ENCODE results near the gene DPT.
"Not testable (repeated sequence)": the region's sequence is repeated elsewhere in the genome, so short reads cannot be mapped to it uniquely, and the experiment has no call there.

Gene DPT

GRCh38 chr1:168728473-168729404, at the start of gene DPT:
Gene DPT (minus strand): TSS chr1:168729206. CDS start chr1:168729174, 32 bp downstream.
- no peak for DNase-seq

DNA sequence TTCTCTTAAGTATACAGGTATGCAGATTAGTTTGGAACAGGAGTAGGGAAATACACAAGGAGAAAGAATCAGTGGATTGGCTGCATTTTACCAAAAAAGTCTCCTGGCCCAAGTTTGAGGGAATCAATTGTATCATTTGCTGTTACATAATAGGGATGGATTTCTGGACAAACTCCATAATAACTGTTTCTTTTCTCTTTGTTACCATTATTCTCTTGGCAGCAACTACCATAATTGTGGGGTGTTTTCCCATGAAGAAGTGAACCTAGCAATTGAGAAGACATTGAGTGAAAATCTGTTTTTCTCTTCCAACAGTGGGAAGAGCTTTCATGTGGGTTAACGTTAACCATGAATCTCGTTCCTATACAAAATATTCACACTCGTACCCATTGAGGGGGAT, 46.4 kb upstream of the DPT start:
- DNase-seq: no peak

- DNase-seq: no peak
Measured at GRCh38 chr1:168774241-168774640, 45.2 kb upstream of the DPT start.

- no peak for DNase-seq
Measured at GRCh38 chr1:168772428-168773060, 43.5 kb upstream of the DPT start.

DNA sequence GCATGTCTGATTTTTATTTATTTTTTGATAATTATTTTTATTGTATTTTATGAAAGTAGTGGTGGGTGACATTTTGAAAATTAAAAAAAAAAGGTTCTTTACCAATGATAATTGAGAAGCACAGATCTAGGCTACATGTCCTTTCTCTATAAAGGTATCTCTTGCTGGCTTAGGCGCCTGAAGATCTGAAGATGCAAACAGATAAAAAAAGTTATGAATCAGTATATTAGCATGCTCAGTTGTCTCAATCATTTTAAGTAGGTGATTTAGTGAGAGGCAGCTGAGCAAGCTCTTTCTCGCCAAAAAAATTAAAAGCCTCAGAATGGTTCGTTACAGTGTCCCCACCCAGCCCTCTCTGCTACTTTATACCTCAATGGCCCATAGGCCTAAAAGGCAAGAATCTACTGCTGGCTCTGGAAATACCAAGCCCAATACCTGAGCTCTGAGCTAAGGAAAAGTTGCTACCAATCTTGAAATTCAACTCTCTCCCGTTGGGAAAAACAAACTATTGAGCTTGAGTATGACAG, 42.2 kb upstream of the DPT start:
- no peak for DNase-seq

- DNase-seq: not testable (repeated sequence)
Measured at GRCh38 chr1:168769893-168770292, 40.9 kb upstream of the DPT start.

DNA sequence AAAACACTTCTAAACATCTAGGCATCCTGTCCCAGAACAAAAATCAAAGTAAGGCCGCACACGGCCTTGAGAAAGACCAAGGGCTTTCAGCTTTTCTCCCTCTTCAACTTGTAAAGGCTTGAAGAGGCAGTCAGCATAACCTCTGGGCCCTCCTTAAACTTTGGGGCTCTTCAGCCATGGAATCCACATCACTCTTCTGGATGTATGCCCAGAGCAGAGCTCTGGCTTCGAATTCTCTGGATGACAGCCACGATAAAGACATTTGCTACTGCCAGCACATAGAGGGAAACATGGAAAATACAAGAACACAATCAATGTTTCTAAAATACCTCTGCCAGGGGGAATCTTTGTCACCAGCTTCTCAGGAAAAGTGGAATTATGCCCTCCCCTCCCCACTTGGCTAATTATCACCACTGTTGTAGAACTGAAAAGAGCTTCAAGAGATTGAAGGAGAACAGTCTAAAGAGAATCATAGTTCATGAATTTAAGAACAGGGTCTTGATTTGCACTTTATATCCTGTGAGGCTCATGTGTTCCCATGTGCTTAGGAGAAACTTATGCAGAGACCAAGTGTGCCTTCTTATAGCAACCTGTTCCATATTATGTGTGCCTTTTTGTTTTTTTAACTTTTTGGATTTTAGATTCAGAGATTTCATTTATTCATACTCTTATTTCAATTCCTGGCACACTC, 39.0 kb upstream of the DPT start:
- DNase-seq: peak; percentile 52

DNA sequence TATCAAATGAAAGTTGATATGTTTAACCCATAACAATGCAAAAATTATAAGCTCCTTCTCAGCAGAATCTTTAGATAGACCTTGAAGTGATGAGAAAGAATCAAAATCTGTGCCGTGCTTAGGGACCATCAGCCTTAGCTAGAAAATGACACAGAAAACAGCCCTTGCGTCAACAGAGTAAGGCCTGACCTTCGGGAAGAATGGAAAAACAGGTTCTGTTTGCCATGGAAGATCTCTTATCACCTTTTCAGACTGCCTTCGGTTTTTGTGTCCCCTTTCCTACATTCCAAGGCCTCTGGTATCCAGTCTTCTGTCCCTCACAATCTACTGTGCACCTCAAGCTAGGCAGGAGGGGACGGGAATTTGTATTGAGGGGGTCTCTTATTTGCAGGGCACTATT, 37.6 kb upstream of the DPT start:
- no peak for DNase-seq

DNA sequence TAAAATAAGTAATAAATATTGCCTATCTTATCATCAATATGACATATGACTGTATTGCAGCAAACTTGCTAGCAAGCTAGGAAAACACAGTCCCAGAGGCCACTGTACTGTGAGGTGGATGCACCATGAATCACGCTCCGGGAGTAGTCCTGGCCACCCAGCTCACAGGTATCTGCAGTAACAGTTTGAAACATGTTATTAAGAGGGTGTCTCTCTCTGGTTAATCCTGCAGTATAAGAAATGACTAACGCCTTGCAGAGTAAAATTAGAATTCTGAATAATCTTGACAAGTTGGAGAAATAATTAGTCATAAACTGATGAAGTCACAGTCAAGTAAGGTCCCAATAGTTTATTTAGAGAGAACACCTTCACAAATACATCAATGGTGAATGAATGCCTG, 34.0 kb upstream of the DPT start:
- no peak for DNase-seq

- DNase-seq: no peak
Measured at GRCh38 chr1:168762473-168762872, 33.5 kb upstream of the DPT start.

GRCh38 chr1:168760781-168761180, 31.8 kb upstream of the DPT start:
- no peak for DNase-seq

GRCh38 chr1:168760241-168760640, 31.2 kb upstream of the DPT start:
- no peak for DNase-seq

DNA sequence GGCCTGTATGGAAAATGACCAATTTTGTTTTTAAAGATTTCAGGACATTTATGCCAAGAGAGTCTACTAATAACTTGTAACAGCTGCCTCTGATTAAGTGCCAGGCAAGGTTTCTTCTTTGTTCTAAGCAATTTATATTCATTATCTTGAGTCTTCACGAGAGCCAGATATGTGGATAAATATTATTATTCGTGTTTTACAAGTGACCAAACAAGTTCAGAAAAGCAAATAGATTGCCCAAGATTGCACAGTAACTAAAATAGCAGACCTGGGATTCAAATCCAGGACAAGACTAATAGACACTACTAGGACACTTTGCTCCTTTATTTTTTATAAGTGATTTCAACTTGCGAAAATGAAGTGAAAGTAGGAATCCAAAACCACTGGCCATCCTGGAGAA, 30.1 kb upstream of the DPT start:
- no peak for DNase-seq

DNA sequence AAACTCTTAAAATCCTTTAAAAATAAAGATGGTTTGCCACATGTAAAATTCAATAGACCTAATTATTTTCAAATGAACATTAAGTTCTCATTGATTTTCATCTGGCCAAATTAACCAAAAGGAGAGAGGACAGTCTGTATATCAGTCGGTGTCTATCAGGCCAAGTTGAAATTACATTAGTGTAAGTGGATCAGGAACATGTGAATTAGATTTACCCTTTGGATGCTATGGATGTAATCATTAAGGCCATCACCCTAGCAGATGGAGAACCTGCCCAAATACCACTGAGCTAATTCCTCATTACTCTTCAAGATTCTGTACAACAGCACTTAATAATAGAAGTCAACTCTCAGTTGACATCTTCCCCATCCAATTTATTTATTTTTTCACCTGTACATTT, 29.5 kb upstream of the DPT start:
- no peak for DNase-seq

DNA sequence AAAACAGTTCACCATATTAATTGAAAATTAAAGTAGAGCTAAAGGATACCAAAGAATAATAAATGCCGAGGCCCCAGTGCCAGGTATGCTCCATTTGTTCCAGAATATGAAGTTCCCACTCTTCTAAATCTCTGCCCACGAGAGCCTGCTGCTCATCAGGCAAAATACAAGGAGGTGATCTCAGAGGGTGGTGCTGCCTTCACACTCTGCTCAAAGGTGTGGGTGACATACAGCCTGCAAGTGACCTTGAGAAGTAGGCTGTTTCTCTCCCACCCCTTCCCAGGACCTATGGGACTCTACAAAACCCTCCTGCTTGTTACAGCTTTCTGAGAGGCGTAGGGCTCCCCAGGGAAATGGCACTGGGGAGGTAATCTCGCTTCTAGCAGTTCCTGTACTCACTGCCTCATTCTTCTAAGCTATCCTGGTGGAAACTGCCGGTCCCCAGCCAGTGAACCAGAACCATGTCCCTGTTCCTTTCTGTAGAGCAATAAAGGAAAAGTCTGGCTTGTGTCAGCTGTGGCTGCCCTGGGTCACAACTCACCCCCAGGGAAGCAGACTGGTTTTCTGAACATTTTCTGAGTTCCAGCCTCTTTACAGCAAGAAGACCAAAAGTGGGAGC, 26.9 kb upstream of the DPT start:
- no peak for DNase-seq

GRCh38 chr1:168752171-168752832, 23.3 kb upstream of the DPT start:
- DNase-seq: no peak

- no peak for DNase-seq
Measured at GRCh38 chr1:168751195-168751650, 22.2 kb upstream of the DPT start.

- DNase-seq: no peak
Measured at GRCh38 chr1:168742994-168743650, 14.1 kb upstream of the DPT start.

DNA sequence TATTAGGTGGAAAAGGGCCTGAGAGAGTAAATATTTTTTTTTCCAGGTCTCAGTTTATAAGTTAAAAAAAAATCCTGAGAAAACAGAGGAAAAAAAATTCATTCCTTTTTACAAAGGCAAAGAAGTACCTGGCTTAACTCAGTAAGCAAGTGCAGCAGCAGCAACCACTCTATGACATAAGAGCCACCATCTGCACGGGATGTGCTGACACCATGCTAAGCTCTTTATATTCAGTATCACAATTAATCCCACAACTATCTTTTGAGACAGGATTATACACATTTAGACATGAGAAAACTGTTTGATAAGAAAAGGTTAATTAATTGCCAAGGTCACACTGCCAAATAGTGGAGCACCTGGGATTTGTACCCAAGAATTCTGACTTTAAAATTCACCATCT, 13.4 kb upstream of the DPT start:
- DNase-seq: no peak

GRCh38 chr1:168739908-168740307, 10.9 kb upstream of the DPT start:
- DNase-seq: no peak

DNA sequence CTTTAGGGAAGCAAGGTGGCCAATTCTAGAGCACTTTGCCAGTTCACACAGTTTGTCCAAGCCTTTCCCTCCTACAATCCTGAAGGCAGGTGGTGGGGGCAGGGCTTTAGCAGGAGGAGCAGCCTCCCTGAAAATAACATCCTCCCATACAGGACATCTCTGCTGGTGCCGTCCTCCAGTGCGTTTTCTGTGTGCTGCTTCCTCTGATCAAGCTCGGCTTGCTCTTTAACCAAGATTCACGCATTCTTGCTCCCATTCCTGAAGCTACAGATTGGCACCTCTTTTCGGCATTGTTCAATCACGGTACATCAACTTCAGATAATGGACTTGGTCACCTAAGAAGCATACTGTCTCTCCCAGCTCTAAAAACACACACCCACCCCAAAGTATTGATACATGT, 7.5 kb upstream of the DPT start:
- no peak for DNase-seq

GRCh38 chr1:168735974-168736373, 7.0 kb upstream of the DPT start:
- DNase-seq: no peak

Measured in DMS79 treated with DMSO at 0.1 percent for 48 hours (cell line).